Effector CD4-positive, alpha-beta T cell (primary cell): ENCODE results near the gene MAPKAP1.
"Not testable (repeated sequence)": the region's sequence is repeated elsewhere in the genome, so short reads cannot be mapped to it uniquely, and the experiment has no call there.

Experiments used
- DNase-seq: peaks from one replicate; pipeline ENCODE4 v3.0.0-alpha.2; 2020

MAPKAP1 gene

GRCh38 chr9:125730168-125730567 lies 23.2 kb upstream of the MAPKAP1 start:
- DNase-seq, result no peak

- DNase-seq, result no peak
Observed at GRCh38 chr9:125726456-125727132, 19.6 kb upstream of the MAPKAP1 start.

DNA sequence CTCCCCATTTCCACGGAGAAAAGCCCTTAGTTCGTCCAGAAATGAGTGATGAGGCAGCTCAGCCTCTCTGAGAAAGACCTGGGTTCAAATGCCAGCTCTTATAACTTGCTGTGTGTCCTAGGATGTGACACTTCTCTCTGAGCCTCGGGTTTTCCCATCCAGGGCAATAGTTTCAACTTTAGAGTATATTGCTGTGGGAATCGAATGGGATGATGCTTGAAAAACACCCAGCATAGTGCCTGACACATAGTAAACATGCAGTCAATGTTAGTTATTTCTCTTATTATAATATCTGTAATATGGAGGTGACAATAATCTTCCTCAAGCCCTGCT lies 430 bp upstream of the MAPKAP1 start:
- no peak for DNase-seq

GRCh38 chr9:125705893-125706292 lies 1.1 kb downstream of the MAPKAP1 start:
- DNase-seq, result no peak

DNA sequence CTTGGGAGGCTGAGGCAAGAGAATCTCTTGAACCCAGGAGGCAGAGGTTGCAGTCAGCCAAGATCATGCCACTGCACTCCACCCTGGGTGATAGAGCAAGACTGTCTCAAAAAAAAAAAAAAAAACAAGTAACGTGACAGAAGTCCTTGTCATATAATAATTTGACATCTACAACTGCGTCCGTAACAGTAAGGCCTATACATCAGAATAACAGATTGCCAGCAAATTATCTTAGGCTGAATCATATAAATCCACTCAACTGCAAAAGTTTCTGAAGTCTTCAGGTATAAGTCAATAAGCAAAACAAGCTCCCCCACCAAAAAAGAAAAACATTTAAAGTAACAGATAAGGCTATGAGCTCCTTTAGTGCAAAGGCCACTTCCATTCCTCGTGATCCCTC lies 3.3 kb downstream of the MAPKAP1 start:
- DNase-seq, result no peak

GRCh38 chr9:125701351-125701750 lies 5.7 kb downstream of the MAPKAP1 start:
- no peak for DNase-seq

- no peak for DNase-seq
Observed at GRCh38 chr9:125700791-125701190, 6.2 kb downstream of the MAPKAP1 start.

GRCh38 chr9:125699870-125700269 lies 7.1 kb downstream of the MAPKAP1 start:
- no peak for DNase-seq

DNA sequence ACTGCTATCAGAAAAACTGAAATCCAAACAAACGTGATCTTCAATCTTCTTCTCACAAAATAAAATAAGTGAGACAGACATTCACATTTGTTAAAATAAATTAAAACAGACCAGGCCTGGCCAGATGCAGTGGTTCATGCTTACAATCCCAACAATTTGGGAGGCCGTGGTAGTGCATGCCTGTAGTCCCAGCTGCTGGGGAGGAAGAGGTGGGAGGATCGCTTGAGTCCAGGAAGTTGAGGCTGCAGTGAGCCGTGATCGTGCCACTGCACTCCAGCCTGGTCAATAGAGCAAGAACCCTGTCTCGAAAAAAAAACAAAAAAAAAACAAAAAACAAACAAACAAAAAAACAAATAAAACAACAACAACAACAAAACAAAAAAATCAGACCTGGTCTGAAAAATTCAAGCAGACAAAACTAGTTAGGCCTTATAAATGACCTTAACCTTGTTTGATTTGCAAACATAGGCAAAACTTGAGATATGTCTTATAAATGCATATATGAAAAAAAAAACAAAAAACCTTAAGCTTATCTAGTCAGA lies 10.8 kb downstream of the MAPKAP1 start:
- no peak for DNase-seq

DNA sequence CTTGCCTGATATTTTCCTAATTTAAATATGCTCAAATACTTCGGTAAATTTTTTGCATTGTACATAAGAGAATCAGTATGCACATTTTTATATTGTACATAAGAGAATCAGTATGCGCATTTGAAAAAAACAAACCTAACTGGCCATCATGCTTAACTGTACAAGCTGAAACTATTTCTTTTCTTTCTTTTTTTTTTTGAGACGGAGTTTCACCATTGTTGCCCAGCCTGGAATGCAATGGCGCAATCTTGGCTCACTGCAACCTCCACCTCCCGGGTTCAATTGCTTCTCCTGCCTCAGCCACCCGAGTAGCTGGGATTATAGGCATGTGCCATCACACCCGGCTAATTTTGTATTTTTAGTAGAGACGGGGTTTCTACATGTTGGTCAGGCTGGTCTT lies 11.5 kb downstream of the MAPKAP1 start:
- not testable (repeated sequence) for DNase-seq

GRCh38 chr9:125694478-125694877 lies 12.5 kb downstream of the MAPKAP1 start:
- DNase-seq, result no peak

DNA sequence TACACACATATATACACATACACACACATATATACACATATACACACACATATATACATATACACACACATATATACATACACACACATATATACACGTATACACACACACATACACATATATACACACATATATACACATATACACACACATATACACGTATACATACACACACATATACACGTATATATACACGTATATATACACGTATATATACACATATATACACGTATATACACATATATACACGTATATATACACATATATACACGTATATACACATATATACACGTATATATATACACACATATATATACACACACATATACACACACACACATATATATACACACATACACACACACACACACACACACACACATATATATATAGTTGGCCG lies 13.5 kb downstream of the MAPKAP1 start:
- not testable (repeated sequence) for DNase-seq

- no peak for DNase-seq
Observed at GRCh38 chr9:125691869-125692268, 15.1 kb downstream of the MAPKAP1 start.

DNA sequence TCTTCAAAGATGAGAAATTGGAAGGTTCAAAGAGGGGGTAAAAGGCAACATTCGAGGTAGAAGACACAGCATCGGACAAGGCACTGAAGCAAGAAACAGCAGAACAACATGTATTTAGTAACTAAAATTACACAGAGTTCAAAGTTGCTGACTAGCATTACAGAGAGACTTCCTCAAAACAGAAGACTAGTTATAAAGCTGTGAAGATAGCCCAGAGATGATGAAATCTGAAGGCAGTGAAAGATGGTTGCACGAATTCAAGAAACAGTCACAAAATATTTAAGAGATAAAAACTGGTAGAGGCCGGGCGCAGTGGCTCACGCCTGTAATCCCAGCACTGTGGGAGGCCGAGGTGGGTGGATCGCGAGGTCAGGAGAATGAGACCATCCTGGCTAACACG lies 16.3 kb downstream of the MAPKAP1 start:
- no peak for DNase-seq

GRCh38 chr9:125687163-125687863 lies 19.7 kb downstream of the MAPKAP1 start:
- no peak for DNase-seq

DNA sequence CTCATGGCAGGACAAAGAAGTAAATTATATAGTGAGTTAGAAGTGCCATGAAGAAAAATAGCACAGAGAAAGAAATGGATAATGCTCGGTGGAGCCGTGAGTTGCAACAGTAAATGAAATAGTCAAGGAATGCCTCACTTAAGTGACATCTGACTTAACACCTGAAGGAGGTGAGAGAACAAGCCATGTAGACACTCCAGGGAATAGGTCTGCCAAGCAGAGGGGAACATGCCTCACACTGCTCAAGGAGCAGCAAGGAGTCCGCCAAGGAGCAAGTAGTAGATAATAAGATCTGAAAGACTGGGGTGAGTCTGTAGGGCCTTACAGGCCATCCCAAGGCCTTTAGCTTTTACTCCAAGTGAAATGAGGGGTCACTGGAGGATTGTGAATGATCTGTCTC lies 21.8 kb downstream of the MAPKAP1 start:
- DNase-seq, result no peak

DNA sequence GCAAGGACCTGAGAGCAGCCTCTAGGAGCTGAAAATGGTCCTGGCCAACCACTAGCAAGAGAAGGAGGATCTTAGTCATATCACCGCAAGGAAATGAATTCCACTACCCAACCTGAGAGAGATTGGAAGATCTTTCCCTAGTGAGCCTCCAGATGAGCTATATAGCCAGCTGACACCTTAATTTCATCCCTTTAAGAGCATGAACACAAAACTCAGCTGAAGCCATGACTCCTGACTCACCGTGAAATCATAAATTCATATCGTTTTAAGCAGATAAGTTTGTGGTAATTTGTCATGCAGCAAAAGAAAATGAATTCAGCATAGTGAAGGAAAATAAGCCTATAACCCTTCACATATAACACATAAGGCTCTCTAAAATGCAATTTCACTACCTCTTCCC lies 23.5 kb downstream of the MAPKAP1 start:
- DNase-seq, result no peak

GRCh38 chr9:125682340-125682739 lies 24.7 kb downstream of the MAPKAP1 start:
- no peak for DNase-seq

DNA sequence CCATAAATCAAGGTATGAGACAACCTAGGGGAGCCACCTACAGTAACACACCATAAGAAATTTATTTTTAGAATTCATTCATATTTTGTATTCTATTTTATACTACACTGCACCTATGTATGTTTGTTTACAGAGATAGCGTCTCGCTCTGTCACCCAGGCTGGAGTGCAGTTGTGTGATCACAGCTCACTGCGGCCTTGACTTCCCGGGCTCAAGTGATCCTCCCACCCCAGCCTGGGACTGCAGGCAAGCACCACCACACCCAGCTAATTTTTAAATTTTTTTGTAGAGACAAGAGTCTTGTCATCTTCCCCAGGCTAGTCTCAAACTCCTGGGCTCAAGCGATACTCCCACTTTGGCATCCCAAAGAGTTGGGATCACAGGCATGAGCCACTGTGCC lies 25.4 kb downstream of the MAPKAP1 start:
- DNase-seq, result no peak

- DNase-seq, result no peak
Observed at GRCh38 chr9:125681086-125681622, 25.9 kb downstream of the MAPKAP1 start.

DNA sequence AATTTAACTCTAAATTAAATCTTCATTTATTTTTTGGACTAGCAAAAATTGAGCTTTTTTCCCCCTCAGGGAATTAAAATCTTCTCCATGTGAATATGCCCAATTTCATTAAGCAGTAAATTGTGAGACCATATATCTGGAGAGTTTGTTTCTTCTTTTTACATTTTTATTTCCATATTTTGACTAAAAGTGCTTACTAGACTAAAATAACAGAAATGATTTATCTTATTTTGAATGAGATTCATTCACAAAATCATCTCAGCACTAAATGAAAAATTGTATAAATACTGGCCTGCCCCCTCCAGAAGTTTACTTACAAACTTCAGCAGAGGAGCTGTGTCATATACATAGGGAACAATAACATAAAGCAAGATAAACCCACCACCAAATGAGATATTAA lies 26.6 kb downstream of the MAPKAP1 start:
- DNase-seq, result no peak

DNA sequence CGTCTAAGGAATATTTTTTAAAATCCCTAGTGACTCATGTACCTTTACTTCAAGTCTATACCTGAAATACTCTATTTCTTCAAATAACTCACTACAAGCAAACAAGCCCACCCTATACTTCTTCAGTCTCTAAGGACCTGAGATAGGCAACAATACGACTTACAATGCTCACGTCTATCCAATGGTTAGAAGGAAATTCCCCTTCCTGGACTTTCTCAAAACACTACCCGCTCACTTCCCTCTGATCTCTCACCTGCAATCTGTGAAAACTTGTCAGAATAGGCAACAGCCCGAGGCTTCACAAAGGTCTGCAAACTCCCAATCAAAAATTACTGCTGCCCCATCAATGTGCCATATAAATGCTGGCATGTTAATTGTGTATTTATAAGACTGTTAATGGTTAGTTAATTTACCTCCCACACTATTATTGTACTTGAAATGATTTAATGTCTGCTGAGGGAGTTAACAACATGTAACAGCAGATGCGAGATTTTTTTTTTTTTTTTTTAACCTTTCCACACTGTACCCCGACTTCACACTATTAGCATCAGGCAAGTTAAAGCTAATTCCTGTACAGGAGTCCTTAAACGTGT lies 27.3 kb downstream of the MAPKAP1 start:
- no peak for DNase-seq

GRCh38 chr9:125674981-125675973 lies 31.7 kb downstream of the MAPKAP1 start:
- DNase-seq, result no peak
